Activated T-cell treated with anti-CD3 and anti-CD28 coated beads, Interleukin-2, amount 50 U/mL, for 24 hours (primary cell): ENCODE measurements around the gene PDE4B.

Source experiments
- DNase-seq: peaks from one replicate; pipeline ENCODE4 v3.0.0-alpha.2; 2020
- H3K27ac Mint-ChIP-seq: 2 replicates; pipeline ENCODE4 v1.8.0; 2020; ENCODE audit warnings: mild to moderate bottlenecking, mixed read lengths
- H3K27me3 Mint-ChIP-seq: 2 replicates; pipeline ENCODE4 v1.8.0; 2020; ENCODE audit warnings: mixed read lengths
- H3K36me3 Mint-ChIP-seq: 2 replicates; pipeline ENCODE4 v1.8.0; 2020; ENCODE audit warnings: low read depth, mixed read lengths
- H3K4me1 Mint-ChIP-seq: 2 replicates; pipeline ENCODE4 v1.8.0; 2020; ENCODE audit warnings: low read depth, mixed read lengths
- H3K4me3 Mint-ChIP-seq: 2 replicates; pipeline ENCODE4 v1.8.0; 2020; ENCODE audit warnings: mild to moderate bottlenecking, moderate library complexity, mixed read lengths
- H3K9me3 Mint-ChIP-seq: 2 replicates; pipeline ENCODE4 v1.8.0; 2020; ENCODE audit warnings: mixed read lengths

Gene PDE4B

DNA sequence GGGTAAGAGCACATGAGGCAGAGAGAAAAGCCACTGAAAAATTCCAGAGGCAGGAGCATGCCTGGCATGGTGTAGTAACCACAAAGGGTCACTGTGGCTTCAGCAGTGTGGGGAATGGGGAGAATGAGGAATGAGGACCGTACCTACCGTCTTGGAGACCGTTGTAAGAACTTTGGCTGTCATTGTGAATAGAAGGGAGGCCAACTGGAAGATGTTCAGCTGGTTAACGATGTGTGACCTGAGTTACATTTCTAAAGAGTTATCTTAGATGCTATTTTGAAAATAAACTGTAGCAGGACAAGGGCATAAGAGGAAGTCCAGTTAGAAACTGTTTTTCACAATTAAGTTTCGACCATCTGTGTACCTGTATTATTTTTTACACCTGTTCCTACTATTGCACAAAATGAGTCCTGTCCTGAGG is 375.8 kb downstream of the PDE4B start:
- Mint-ChIP-seq H3K4me1 (peaks cover 19% of the 10 kb centered on the region), H3K9me3 (no peaks in the 10 kb centered on the region), H3K4me3 (no peak overlapping the region), H3K36me3 (no peaks in the 10 kb centered on the region), H3K27me3 (peaks cover 14% of the 10 kb centered on the region), H3K27ac (no peak overlapping the region)
- DNase-seq, result no peak

DNA sequence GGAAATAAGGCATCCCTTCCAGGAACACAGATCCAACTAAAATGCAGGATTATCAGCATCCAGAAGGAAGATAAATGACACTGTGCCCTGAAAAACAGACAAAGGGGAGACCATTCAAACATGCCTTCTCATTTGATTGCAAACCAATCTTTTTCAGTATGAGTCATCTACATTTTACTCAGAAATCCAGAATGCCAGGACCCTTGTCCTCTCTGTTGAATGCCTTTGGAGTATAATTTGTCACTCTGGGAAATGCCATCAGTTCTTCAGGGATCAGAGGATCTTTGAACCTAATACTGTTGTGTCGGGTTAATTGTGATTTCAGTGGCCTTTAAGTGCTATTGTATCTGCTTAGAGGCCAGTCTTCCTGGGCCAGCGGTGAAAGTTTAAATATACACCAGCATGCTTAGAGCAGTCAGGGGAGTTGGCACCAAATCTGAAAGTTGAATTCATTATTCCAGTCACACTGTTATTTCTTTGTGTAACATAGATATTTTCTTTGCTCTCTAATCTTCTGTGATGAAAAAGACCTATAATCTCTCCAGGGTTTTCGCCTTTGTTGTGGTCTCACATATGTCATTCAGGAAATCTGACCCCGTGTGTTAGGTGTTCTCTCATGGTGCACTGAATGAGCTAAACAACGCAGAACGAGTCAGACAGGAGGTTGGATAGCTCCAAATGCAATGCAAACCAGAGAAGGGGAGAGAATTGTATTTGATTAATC is 376.4 kb downstream of the PDE4B start:
- H3K36me3 Mint-ChIP-seq, result no peaks in the 10 kb centered on the region
- no peaks in the 10 kb centered on the region for H3K9me3 Mint-ChIP-seq
- peaks cover 9% of the 10 kb centered on the region for H3K27me3 Mint-ChIP-seq
- no peak overlapping the region for H3K27ac Mint-ChIP-seq
- no peak overlapping the region for H3K4me3 Mint-ChIP-seq
- DNase-seq, result no peak
- peaks cover 19% of the 10 kb centered on the region for H3K4me1 Mint-ChIP-seq

- Mint-ChIP-seq H3K27ac (no peak overlapping the region), H3K4me3 (no peak overlapping the region), H3K36me3 (no peaks in the 10 kb centered on the region), H3K4me1 (peaks cover 19% of the 10 kb centered on the region), H3K9me3 (no peaks in the 10 kb centered on the region), H3K27me3 (peaks cover 17% of the 10 kb centered on the region)
- no peak for DNase-seq
These were observed 379.6 kb downstream of the PDE4B start for GRCh38 chr1:66172272-66172671.

DNA sequence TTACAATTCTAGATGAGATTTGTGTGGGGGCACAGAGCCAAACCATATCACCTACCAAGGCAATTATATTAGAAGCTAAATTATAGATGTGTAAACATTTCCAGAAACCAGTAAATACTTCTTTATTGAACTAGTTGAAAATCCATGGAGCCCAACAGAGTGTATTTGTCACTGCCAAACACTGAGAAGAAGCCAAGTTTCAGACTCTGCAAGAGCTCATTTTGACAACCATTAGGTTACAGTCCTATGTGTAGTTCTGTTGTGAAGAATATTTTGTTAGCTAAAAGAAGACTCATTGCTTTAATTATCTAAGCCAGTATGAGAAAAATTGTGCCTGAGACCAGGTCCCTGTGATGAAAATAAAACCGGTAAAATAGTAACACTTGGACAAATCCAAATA is 382.4 kb downstream of the PDE4B start:
- Mint-ChIP-seq H3K27ac (no peak overlapping the region), H3K9me3 (no peaks in the 10 kb centered on the region), H3K4me3 (no peak overlapping the region), H3K36me3 (no peaks in the 10 kb centered on the region), H3K27me3 (peaks cover 13% of the 10 kb centered on the region), H3K4me1 (peaks cover 3% of the 10 kb centered on the region)
- no peak for DNase-seq

DNA sequence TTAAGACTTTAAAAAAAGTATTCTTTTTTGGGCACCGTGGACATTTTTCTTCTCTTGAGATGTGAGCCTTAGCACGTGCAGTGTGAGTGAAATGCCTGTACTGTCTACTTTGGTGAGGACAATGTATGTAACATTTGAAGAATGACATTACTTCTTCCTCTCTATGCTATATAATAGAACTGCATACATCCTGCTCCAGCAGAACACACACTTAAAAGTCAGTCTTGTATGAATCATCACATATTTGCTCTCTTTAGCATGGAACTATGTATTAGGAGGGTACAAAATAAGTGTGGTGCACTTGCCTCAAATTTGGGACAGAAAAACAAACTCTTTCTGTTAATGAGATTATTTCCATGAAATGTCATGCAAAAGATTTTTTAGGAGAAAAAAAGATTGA is 382.9 kb downstream of the PDE4B start:
- H3K27ac Mint-ChIP-seq, result no peak overlapping the region
- H3K27me3 Mint-ChIP-seq, result peaks cover 10% of the 10 kb centered on the region
- H3K4me1 Mint-ChIP-seq, result peaks cover 7% of the 10 kb centered on the region
- no peaks in the 10 kb centered on the region for H3K9me3 Mint-ChIP-seq
- DNase-seq, result no peak
- no peak overlapping the region for H3K4me3 Mint-ChIP-seq
- no peaks in the 10 kb centered on the region for H3K36me3 Mint-ChIP-seq

- Mint-ChIP-seq H3K4me1 (peaks cover 7% of the 10 kb centered on the region), H3K36me3 (no peaks in the 10 kb centered on the region), H3K9me3 (no peaks in the 10 kb centered on the region), H3K4me3 (no peak overlapping the region), H3K27ac (no peak overlapping the region), H3K27me3 (peaks cover 9% of the 10 kb centered on the region)
- no peak for DNase-seq
These were observed 383.5 kb downstream of the PDE4B start for GRCh38 chr1:66176012-66176715.

- Mint-ChIP-seq H3K27me3 (peaks cover 9% of the 10 kb centered on the region), H3K27ac (no peak overlapping the region), H3K4me3 (no peak overlapping the region), H3K4me1 (peaks cover 13% of the 10 kb centered on the region), H3K36me3 (no peaks in the 10 kb centered on the region), H3K9me3 (no peaks in the 10 kb centered on the region)
- no peak for DNase-seq
These were observed 384.1 kb downstream of the PDE4B start for GRCh38 chr1:66176832-66177231.

GRCh38 chr1:66177510-66177909 is 384.8 kb downstream of the PDE4B start:
- Mint-ChIP-seq H3K4me1 (peaks cover 18% of the 10 kb centered on the region), H3K36me3 (no peaks in the 10 kb centered on the region), H3K9me3 (no peaks in the 10 kb centered on the region), H3K4me3 (no peak overlapping the region), H3K27ac (no peak overlapping the region), H3K27me3 (peaks cover 9% of the 10 kb centered on the region)
- no peak for DNase-seq

GRCh38 chr1:66182026-66182425 is 389.3 kb downstream of the PDE4B start:
- no peak for DNase-seq
- no peaks in the 10 kb centered on the region for H3K36me3 Mint-ChIP-seq
- no peak overlapping the region for H3K4me3 Mint-ChIP-seq
- H3K27ac Mint-ChIP-seq, result no peak overlapping the region
- no peaks in the 10 kb centered on the region for H3K9me3 Mint-ChIP-seq
- peaks cover 33% of the 10 kb centered on the region for H3K4me1 Mint-ChIP-seq
- H3K27me3 Mint-ChIP-seq, result peaks cover 5% of the 10 kb centered on the region

DNA sequence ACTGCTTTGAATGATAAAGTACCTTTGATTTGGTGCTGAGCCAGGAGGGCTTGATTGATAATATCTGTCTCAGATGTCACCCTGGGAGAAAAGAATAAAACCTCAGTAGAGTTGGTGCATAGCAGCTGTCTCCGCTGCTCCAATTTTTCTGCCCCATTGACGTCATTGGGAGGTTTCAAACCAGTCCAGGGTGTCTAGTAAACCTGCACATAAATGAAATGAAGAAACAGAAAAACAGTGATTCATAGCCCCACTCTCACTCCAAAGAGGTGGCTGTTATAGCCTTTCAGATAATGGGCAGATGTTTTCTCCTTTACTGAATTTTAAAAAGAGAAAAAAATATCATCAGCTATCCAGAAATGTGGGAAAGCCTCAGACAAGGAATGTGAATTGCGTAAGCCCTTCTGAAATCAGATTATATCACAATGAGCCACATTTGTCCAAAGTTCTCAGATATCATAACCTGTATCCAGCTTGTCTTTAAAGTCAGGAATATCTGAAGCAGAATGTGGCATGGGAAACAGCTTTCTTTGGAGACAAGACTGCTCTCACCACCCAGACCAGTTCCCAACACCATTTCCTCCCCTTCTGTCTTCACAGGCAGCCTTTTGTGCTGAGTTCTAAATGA is 390.0 kb downstream of the PDE4B start:
- Mint-ChIP-seq H3K4me3 (no peak overlapping the region), H3K4me1 (peaks cover 33% of the 10 kb centered on the region), H3K36me3 (no peaks in the 10 kb centered on the region), H3K27ac (peak overlapping the region; percentile 4), H3K9me3 (no peaks in the 10 kb centered on the region), H3K27me3 (peaks cover 6% of the 10 kb centered on the region)
- peak; percentile 33 for DNase-seq

GRCh38 chr1:66183400-66183799 is 390.7 kb downstream of the PDE4B start:
- H3K4me1 Mint-ChIP-seq, result peaks cover 33% of the 10 kb centered on the region
- H3K9me3 Mint-ChIP-seq, result no peaks in the 10 kb centered on the region
- H3K4me3 Mint-ChIP-seq, result no peak overlapping the region
- no peaks in the 10 kb centered on the region for H3K36me3 Mint-ChIP-seq
- peaks cover 6% of the 10 kb centered on the region for H3K27me3 Mint-ChIP-seq
- H3K27ac Mint-ChIP-seq, result no peak overlapping the region
- DNase-seq, result no peak

- Mint-ChIP-seq H3K36me3 (no peaks in the 10 kb centered on the region), H3K4me3 (no peak overlapping the region), H3K4me1 (no peaks in the 10 kb centered on the region), H3K27me3 (no peaks in the 10 kb centered on the region), H3K27ac (no peak overlapping the region), H3K9me3 (no peaks in the 10 kb centered on the region)
- DNase-seq, result no peak
These were observed 404.4 kb downstream of the PDE4B start for GRCh38 chr1:66197120-66197519.

GRCh38 chr1:66197785-66198184 is 405.1 kb downstream of the PDE4B start:
- H3K4me3 Mint-ChIP-seq, result no peak overlapping the region
- H3K36me3 Mint-ChIP-seq, result no peaks in the 10 kb centered on the region
- no peaks in the 10 kb centered on the region for H3K4me1 Mint-ChIP-seq
- no peak overlapping the region for H3K27ac Mint-ChIP-seq
- H3K9me3 Mint-ChIP-seq, result no peaks in the 10 kb centered on the region
- no peak for DNase-seq
- no peaks in the 10 kb centered on the region for H3K27me3 Mint-ChIP-seq

DNA sequence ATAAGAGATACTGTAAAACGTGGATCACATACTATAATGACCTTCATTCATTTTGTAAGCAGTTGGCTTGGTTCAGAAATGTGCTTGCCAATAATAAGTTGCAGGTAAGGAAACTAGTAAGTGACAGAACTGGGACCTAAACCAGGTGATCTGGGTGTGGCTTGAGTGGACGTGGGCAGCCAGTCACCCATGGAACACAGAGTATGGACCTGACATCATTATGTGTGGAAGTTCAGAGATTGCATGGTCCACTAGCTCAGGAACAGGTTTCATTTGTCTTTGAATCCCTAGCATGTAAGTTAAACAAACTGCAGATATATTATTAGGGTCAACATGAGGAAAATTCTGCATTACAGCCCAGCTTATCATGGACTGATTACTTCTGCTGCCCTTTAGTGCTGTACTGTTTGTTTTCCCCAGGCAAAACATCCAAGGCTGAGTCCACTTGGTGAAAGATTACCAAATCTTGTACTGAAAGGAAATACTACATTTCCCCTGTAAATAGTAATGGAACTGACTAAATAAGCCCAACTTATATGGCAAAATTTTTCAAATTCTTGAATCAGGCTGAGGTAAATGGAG is 414.0 kb downstream of the PDE4B start:
- no peak for DNase-seq
- H3K4me1 Mint-ChIP-seq, result no peaks in the 10 kb centered on the region
- peaks cover 4% of the 10 kb centered on the region for H3K27me3 Mint-ChIP-seq
- H3K27ac Mint-ChIP-seq, result no peak overlapping the region
- no peaks in the 10 kb centered on the region for H3K36me3 Mint-ChIP-seq
- H3K4me3 Mint-ChIP-seq, result no peak overlapping the region
- H3K9me3 Mint-ChIP-seq, result peaks cover 4% of the 10 kb centered on the region

- DNase-seq, result no peak
- Mint-ChIP-seq H3K27ac (no peak overlapping the region), H3K36me3 (no peaks in the 10 kb centered on the region), H3K27me3 (peaks cover 4% of the 10 kb centered on the region), H3K4me1 (no peaks in the 10 kb centered on the region), H3K4me3 (no peak overlapping the region), H3K9me3 (peaks cover 4% of the 10 kb centered on the region)
These were observed 414.8 kb downstream of the PDE4B start for GRCh38 chr1:66207484-66207883.
